Thyroid gland (tissue), 4 donors: ENCODE results near the gene FMO2.

ENCODE experiments used
- CTCF ChIP-seq, 6 experiments: fragments of 200-600 bp in 3 of 6; fragments of 450-650 bp in 3 of 6; sonication (generic) in 3 of 6; IDR thresholded peaks; one replicate each; pipeline ENCODE4 v1.5.1; 2016 to 2019; ENCODE audit warnings: antibody characterized with exemption in 6 of 6, mild to moderate bottlenecking in 2 of 6, inconsistent platforms in 1 of 6, moderate library complexity in 1 of 6
- POLR2A ChIP-seq, 2 donors: fragments of 450-650 bp; IDR thresholded peaks; one replicate each; pipeline ENCODE4 v1.6.1; 2017; ENCODE audit warnings: antibody characterized with exemption in 2 of 2, mild to moderate bottlenecking in 2 of 2, moderate library complexity in 1 of 2

- TF ChIP-seq CTCF (IDR thresholded peaks at IDR 0.05) (no peak), POLR2A (IDR thresholded peaks at IDR 0.05) (no peak)
Observed at GRCh38 chr1:171174560-171175294, 10.4 kb upstream of the FMO2 start.
